ENCODE measurements around the gene LGALS9. TPM values are rescaled to one million over a fixed set of nuclear protein-coding genes. Genes with fewer than 3 reads are reported as not detected.

LGALS9 gene
- total RNA-seq, 1 donor from 2014 or later: 0.54 TPM

GRCh38 chr17:27585792-27586191 lies 45.2 kb upstream of the LGALS9 start:
- no peak overlapping the region for H3K4me2 ChIP-seq
- Mint-ChIP-seq H3K36me3 (no peaks in the 10 kb centered on the region), H3K4me3 (no peak overlapping the region)

GRCh38 chr17:27586203-27586721 lies 44.7 kb upstream of the LGALS9 start:
- Histone ChIP-seq H3K9ac (no peak overlapping the region), H3K4me3 (no peak overlapping the region), H3F3A (ENCODE audit: low read depth) (no peaks in the 10 kb centered on the region), H3K9me3 (ENCODE audit: low read depth) (no peaks in the 10 kb centered on the region), H3K4me2 (no peak overlapping the region), H3K4me1 (no peaks in the 10 kb centered on the region), H2AFZ (replicated peaks) (no peak overlapping the region), H3K27me3 (no peaks in the 10 kb centered on the region), H3K36me3 (no peaks in the 10 kb centered on the region), H3K27ac (no peak overlapping the region), H4K20me1 (ENCODE audit: low read depth) (no peaks in the 10 kb centered on the region), H3K79me2 (ENCODE audit: low read depth) (no peaks in the 10 kb centered on the region)
- Mint-ChIP-seq H3K4me1 (peaks cover 5% of the 10 kb centered on the region), H3K9me3 (no peaks in the 10 kb centered on the region), H3K36me3 (no peaks in the 10 kb centered on the region), H3K27ac (no peak overlapping the region), H3K27me3 (ENCODE audit: insufficient read depth, low read depth) (peaks cover 4% of the 10 kb centered on the region), H3K4me3 (no peak overlapping the region)
- no peak for DNase-seq (ENCODE audit: low spot score)
- no peak for TF ChIP-seq CTCF (IDR thresholded peaks at IDR 0.05)
- TF ChIP-seq EZH2phosphoT487 (IDR thresholded peaks at IDR 0.05): no peak
- TF ChIP-seq EZH2 (IDR thresholded peaks at IDR 0.05): no peak

More at GRCh38 chr17:27585792-27586191, 45.2 kb upstream of the LGALS9 start:
- Histone ChIP-seq H3F3A (ENCODE audit: low read depth) (no peaks in the 10 kb centered on the region), H2AFZ (replicated peaks) (no peak overlapping the region), H3K4me3 (no peak overlapping the region), H3K27ac (no peak overlapping the region), H4K20me1 (ENCODE audit: low read depth) (no peaks in the 10 kb centered on the region), H3K27me3 (no peaks in the 10 kb centered on the region), H3K36me3 (no peaks in the 10 kb centered on the region), H3K4me1 (no peaks in the 10 kb centered on the region), H3K9me3 (ENCODE audit: low read depth) (no peaks in the 10 kb centered on the region), H3K79me2 (ENCODE audit: low read depth) (no peaks in the 10 kb centered on the region), H3K9ac (no peak overlapping the region)
- TF ChIP-seq EZH2phosphoT487 (IDR thresholded peaks at IDR 0.05) (no peak), CTCF (IDR thresholded peaks at IDR 0.05) (no peak), EZH2 (IDR thresholded peaks at IDR 0.05) (no peak)
- H3K4me1 Mint-ChIP-seq: peaks cover 6% of the 10 kb centered on the region
- H3K9me3 Mint-ChIP-seq: no peaks in the 10 kb centered on the region
- DNase-seq (ENCODE audit: low spot score): no peak
- no peak overlapping the region for H3K27ac Mint-ChIP-seq
- H3K27me3 Mint-ChIP-seq (ENCODE audit: insufficient read depth, low read depth): peaks cover 4% of the 10 kb centered on the region

- Mint-ChIP-seq H3K27me3 (ENCODE audit: insufficient read depth, low read depth) (peaks cover 4% of the 10 kb centered on the region), H3K36me3 (no peaks in the 10 kb centered on the region), H3K4me1 (peaks cover 3% of the 10 kb centered on the region), H3K4me3 (no peak overlapping the region), H3K9me3 (no peaks in the 10 kb centered on the region), H3K27ac (no peak overlapping the region)
- Histone ChIP-seq H3K36me3 (no peaks in the 10 kb centered on the region), H3K4me1 (no peaks in the 10 kb centered on the region), H3K9ac (no peak overlapping the region), H3F3A (ENCODE audit: low read depth) (no peaks in the 10 kb centered on the region), H4K20me1 (ENCODE audit: low read depth) (no peaks in the 10 kb centered on the region), H3K9me3 (ENCODE audit: low read depth) (no peaks in the 10 kb centered on the region), H2AFZ (replicated peaks) (no peak overlapping the region), H3K4me2 (no peak overlapping the region), H3K4me3 (no peak overlapping the region), H3K27ac (no peak overlapping the region), H3K79me2 (ENCODE audit: low read depth) (no peaks in the 10 kb centered on the region), H3K27me3 (no peaks in the 10 kb centered on the region)
- no peak for DNase-seq (ENCODE audit: low spot score)
- no peak for TF ChIP-seq EZH2 (IDR thresholded peaks at IDR 0.05)
- TF ChIP-seq CTCF (IDR thresholded peaks at IDR 0.05): no peak
These were observed 42.6 kb upstream of the LGALS9 start for GRCh38 chr17:27588354-27588753.

Data from neural progenitor cell (in vitro differentiated cells).